Spleen (tissue), 11 donors: ENCODE results near the gene KLHDC9. TPM values are rescaled to one million over a fixed set of nuclear protein-coding genes. Genes with fewer than 3 reads are reported as not detected.

ENCODE experiments used
- DNase-seq: peaks from one replicate; pipeline ENCODE4 v3.0.0-alpha.2; 2020
- H3K27ac ChIP-seq, 8 donors: fragments of 200-600 bp; sonication (generic) in 7 of 8; 1 replicate in 4 of 8; 2 replicates in 4 of 8; pipeline versions ENCODE4 v1.5.0 to v1.8.0; 2016 to 2021; ENCODE audit warnings: inconsistent platforms in 4 of 8, mild to moderate bottlenecking in 4 of 8, moderate library complexity in 1 of 8
- H3K27me3 ChIP-seq, 7 donors: fragments of 200-600 bp; sonication (generic) in 6 of 7; replicated peaks in 1 of 7; 1 replicate in 4 of 7; 2 replicates in 3 of 7; pipeline versions ENCODE4 v1.5.0 to v1.8.0; 2016 to 2021; ENCODE audit warnings: inconsistent platforms in 3 of 7, mild to moderate bottlenecking in 1 of 7
- H3K36me3 ChIP-seq, 6 donors: fragments of 200-600 bp; sonication (generic) in 5 of 6; 1 replicate in 4 of 6; 2 replicates in 2 of 6; pipeline versions ENCODE4 v1.5.0 to v1.8.0; 2016 to 2021; ENCODE audit warnings: inconsistent platforms in 2 of 6
- H3K4me1 ChIP-seq, 6 donors: fragments of 200-600 bp; sonication (generic) in 5 of 6; 1 replicate in 3 of 6; 2 replicates in 3 of 6; pipeline versions ENCODE4 v1.5.0 to v1.8.0; 2016 to 2021; ENCODE audit warnings: inconsistent platforms in 3 of 6
- H3K4me3 ChIP-seq, 8 donors: fragments of 200-600 bp; sonication (generic) in 7 of 8; 1 replicate in 4 of 8; 2 replicates in 4 of 8; pipeline versions ENCODE4 v1.5.0 to v1.8.0; 2016 to 2021; ENCODE audit warnings: inconsistent platforms in 4 of 8, mild to moderate bottlenecking in 4 of 8, moderate library complexity in 2 of 8
- H3K9me3 ChIP-seq, 8 donors: fragments of 200-600 bp; sonication (generic) in 7 of 8; 1 replicate in 4 of 8; 2 replicates in 4 of 8; pipeline versions ENCODE4 v1.5.0 to v1.8.0; 2016 to 2021; ENCODE audit warnings: inconsistent platforms in 4 of 8
- POLR2A ChIP-seq, 3 donors: fragments of 450-650 bp; IDR thresholded peaks; one replicate each; pipeline ENCODE4 v1.5.1; 2017; ENCODE audit warnings: antibody characterized with exemption in 3 of 3, mild to moderate bottlenecking in 1 of 3
- POLR2AphosphoS5 ChIP-seq, 3 donors: sonication (generic); formaldehyde crosslinking; IDR thresholded peaks; one replicate each; pipeline ENCODE4 v1.5.1; 2017; ENCODE audit warnings: antibody characterized with exemption in 3 of 3
- WGBS, 5 donors: extraction: QIAGEN DNeasy Blood & Tissue Kit in 3 of 5; methylation state at CpG; one replicate each; pipeline versions ENCODE4 v1.1.5 to v1.1.7; 2013 to 2018; 5-methylcytosine and 5-hydroxymethylcytosine counted together
- intact Hi-C: fragments of 100-400 bp; cut with DNase I; formaldehyde crosslinking; loops from one replicate; pipeline ENCODE4 v1.15.0; 2023; ENCODE audit warnings: low total_unique reads
- polyA plus RNA-seq, 3 donors: library from polyadenylated mRNA; stranded (reverse); fragments of 200-250 nt; gene quantifications; one replicate each; pipeline ENCODE4 v1.2.1, GENCODE V29; 2013
- total RNA-seq, 7 donors: library from RNA; depleted of rRNA in 3 of 7; stranded (reverse); fragments of >200 nt in 3 of 7; fragmentation: NEBNext Ultra II Directional in 4 of 7; extraction: Animal tissue kit (Norgen Biotek cat#: 25700) in 4 of 7; gene quantifications; one replicate each; pipeline versions ENCODE4 v1.1.0 to v1.2.1, GENCODE V29; 2016 to 2021
- TF ChIP-seq, protein P1 (sequence below), 11 experiments: fragments of 200-600 bp in 7 of 11; fragments of 450-650 bp in 4 of 11; sonication (generic) in 4 of 11; IDR thresholded peaks in 8 of 11; conservative IDR thresholded peaks in 3 of 11; 1 replicate in 7 of 11; 2 replicates in 4 of 11; pipeline versions ENCODE4 v1.4.0 to v1.8.0; 2016 to 2021; ENCODE audit warnings: antibody characterized with exemption in 11 of 11, inconsistent platforms in 4 of 11, mild to moderate bottlenecking in 1 of 11
- donor health status: healthy with polysubstance abuse.
- donor health status: DM: no; HTN: no; CAD: no; lungs with moderate emphysema.
- donor health status: DM: no; HTN: no; CAD: no.
- donor health status: Bipolar disorder and iron deficiency.
- donor health status: healthy.
- donor health status: DM: no; HTN: no; CAD: no.
- donor health status: DM: yes; HTN: yes; CAD: no.

Gene KLHDC9
- total and polyA plus RNA-seq, 10 donors, result 1.1 to 3.9 (median 1.7) TPM

DNA sequence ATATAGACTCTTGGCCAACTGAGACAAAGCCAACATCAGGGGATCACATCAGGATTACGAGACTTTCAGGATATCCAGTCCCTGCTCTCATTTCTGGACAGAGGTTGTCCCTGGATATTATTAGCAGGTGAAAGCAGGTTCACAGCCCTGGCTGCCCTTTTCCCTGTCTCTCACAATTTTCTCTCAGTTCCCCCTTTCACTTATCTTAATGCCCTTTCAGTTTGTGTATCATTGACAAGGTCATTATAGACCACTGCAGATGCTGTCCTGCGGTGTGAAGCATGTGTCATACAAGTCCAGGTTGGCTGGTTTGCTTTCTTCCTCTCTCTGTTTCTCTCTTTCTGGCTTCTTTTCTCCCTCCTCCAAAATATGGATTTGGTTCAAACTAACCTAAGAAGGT is 2.1 kb upstream of the KLHDC9 start:
- Histone ChIP-seq H3K4me1 (peaks cover 15 to 37% (median 32%) of the 10 kb centered on the region in 6 donors), H3K27ac (peak overlapping the region in 1 of 8 donors; percentile 76), H3K4me3 (no peak overlapping the region), H3K36me3 (peaks cover 0 to 19% (median 11%) of the 10 kb centered on the region in 6 donors), H3K27me3 (no peaks in the 10 kb centered on the region), H3K9me3 (no peaks in the 10 kb centered on the region)
- whole genome bisulfite sequencing, 5 donors, result 62 to 89% (median 77%) methylated on average over 2 of the region's 2 CpGs
- no peak for DNase-seq
- intact Hi-C loops, result loop anchor here (5.0 to 10.0 kb wide), 2 partner anchors 51 to 99 kb away; partner anchors contain the start of gene USF1
- TF ChIP-seq, protein P1, sequence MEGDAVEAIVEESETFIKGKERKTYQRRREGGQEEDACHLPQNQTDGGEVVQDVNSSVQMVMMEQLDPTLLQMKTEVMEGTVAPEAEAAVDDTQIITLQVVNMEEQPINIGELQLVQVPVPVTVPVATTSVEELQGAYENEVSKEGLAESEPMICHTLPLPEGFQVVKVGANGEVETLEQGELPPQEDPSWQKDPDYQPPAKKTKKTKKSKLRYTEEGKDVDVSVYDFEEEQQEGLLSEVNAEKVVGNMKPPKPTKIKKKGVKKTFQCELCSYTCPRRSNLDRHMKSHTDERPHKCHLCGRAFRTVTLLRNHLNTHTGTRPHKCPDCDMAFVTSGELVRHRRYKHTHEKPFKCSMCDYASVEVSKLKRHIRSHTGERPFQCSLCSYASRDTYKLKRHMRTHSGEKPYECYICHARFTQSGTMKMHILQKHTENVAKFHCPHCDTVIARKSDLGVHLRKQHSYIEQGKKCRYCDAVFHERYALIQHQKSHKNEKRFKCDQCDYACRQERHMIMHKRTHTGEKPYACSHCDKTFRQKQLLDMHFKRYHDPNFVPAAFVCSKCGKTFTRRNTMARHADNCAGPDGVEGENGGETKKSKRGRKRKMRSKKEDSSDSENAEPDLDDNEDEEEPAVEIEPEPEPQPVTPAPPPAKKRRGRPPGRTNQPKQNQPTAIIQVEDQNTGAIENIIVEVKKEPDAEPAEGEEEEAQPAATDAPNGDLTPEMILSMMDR (IDR thresholded peaks at IDR 0.05 in 8 of 11, conservative IDR thresholded peaks at IDR 0.05 in 3 of 11), result no peak
- TF ChIP-seq POLR2AphosphoS5 (IDR thresholded peaks at IDR 0.05) (no peak), POLR2A (IDR thresholded peaks at IDR 0.05) (no peak)

DNA sequence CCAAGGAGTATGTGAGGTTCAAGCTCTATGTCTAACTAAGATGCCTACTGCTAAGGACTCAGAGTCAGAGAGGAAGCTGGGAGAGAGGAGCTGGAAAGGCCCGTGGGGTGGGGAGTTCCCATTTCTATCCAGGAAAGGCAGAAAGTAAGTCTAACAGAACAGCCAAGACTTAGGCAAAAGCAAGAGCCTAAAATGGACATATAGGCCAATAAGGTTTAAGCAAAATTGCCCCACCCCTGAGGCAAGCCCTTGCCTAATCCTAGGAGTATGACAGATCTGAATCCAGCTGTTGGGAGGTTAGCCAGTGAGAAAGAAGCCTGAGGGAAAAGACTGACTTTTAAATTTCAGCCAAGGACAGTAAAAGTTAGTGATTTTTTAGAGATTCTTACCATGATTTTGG is 1.6 kb upstream of the KLHDC9 start:
- Histone ChIP-seq H3K27ac (peak overlapping the region in 3 of 8 donors; percentile 70 to 76 (median 71)), H3K4me1 (peaks cover 15 to 37% (median 32%) of the 10 kb centered on the region in 6 donors), H3K27me3 (no peaks in the 10 kb centered on the region), H3K4me3 (no peak overlapping the region), H3K36me3 (peaks cover 0 to 24% (median 16%) of the 10 kb centered on the region in 6 donors), H3K9me3 (no peaks in the 10 kb centered on the region)
- TF ChIP-seq, protein P1 (IDR thresholded peaks at IDR 0.05 in 8 of 11, conservative IDR thresholded peaks at IDR 0.05 in 3 of 11), result no peak
- no peak for TF ChIP-seq POLR2A (IDR thresholded peaks at IDR 0.05)
- no peak for DNase-seq
- intact Hi-C loops, result loop anchor here (5.0 to 10.0 kb wide), 2 partner anchors 52 to 99 kb away; partner anchors contain the start of gene USF1
- WGBS, 5 donors, result 10 to 36% (median 21%) methylated on average over 1 of the region's 1 CpG

DNA sequence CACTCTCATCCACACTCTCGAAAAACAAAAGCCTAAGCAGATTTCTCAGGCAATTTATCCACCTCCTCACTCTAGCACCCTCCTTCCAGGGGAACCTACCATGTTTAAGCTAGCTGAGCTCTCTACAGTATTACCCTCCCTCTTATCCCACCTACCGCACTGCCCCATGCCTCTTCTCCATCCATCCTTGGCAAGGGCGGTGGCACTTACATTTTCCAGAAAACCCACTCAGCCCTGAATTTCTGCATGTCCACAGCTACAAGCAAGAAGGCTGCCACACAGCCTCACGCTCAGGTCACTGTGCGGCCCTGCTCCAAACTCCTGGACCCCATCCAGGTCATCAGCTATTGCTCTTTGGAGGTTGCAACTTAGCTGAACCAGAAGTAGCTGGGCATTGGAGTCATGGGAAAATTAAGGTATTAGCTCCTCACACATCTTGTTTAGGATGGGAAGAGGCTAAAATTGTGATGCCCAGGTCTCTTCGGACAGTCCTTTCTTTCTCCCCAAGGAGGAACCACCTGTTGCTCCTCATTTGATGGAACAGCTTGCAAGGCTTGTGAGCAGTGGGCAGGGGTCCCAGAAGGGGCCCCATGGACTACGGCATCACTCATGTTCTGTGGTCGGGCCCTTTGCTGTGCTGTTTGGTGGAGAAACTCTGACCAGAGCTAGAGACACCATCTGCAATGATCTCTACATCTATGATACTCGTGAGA is 1.1 kb downstream of the KLHDC9 start:
- intact Hi-C loops, result loop anchor here (5.0 to 10.0 kb wide), 2 partner anchors 54 to 102 kb away; partner anchors contain the start of gene USF1

More for the DNA sequence above, 1.1 kb downstream of the KLHDC9 start:
- H3K4me1 ChIP-seq, result peaks cover 15 to 37% (median 32%) of the 10 kb centered on the region in 6 donors
- peak overlapping the region in 1 of 8 donors; percentile 71 for H3K27ac ChIP-seq
- TF ChIP-seq POLR2AphosphoS5 (IDR thresholded peaks at IDR 0.05), result no peak
- TF ChIP-seq POLR2A (IDR thresholded peaks at IDR 0.05), result no peak
- TF ChIP-seq, protein P1 (IDR thresholded peaks at IDR 0.05 in 8 of 11, conservative IDR thresholded peaks at IDR 0.05 in 3 of 11), result no peak
- DNase-seq, result no peak
- H3K27me3 ChIP-seq, result no peaks in the 10 kb centered on the region
- H3K4me3 ChIP-seq, result peak overlapping the region in 5 of 8 donors; percentile 48 to 80 (median 57)
- H3K9me3 ChIP-seq, result no peaks in the 10 kb centered on the region
- 84 to 93% (median 90%) methylated on average over 9 of the region's 9 CpGs for WGBS, 5 donors
- H3K36me3 ChIP-seq, result peaks cover 0 to 44% (median 26%) of the 10 kb centered on the region in 6 donors
